GM18505 (cell line): ENCODE measurements around the gene SUMO4.

Source experiments
- ATAC-seq: cut with Tn5 transposase; IDR thresholded peaks from one replicate; pipeline ENCODE4 v1.9.1; 2021; ENCODE audit not compliant: unreplicated experiment
- POLR2A ChIP-seq: IDR thresholded peaks from 4 replicates; pipeline ENCODE4 v1.6.1; 2011; ENCODE audit warnings: borderline replicate concordance; ENCODE audit not compliant: insufficient read depth, insufficient read length; ENCODE audit errors: extremely low read depth

SUMO4 gene

GRCh38 chr6:149372062-149372461 lies 28.0 kb upstream of the SUMO4 start:
- ATAC-seq: no peak
- no peak for TF ChIP-seq POLR2A

- no peak for TF ChIP-seq POLR2A
- ATAC-seq: no peak
These were observed 26.6 kb upstream of the SUMO4 start for GRCh38 chr6:149373511-149373910.

GRCh38 chr6:149379977-149380376 lies 20.1 kb upstream of the SUMO4 start:
- no peak for TF ChIP-seq POLR2A
- ATAC-seq: no peak

GRCh38 chr6:149380523-149380922 lies 19.5 kb upstream of the SUMO4 start:
- ATAC-seq: no peak
- TF ChIP-seq POLR2A: no peak

GRCh38 chr6:149383371-149383770 lies 16.7 kb upstream of the SUMO4 start:
- ATAC-seq: no peak
- no peak for TF ChIP-seq POLR2A

GRCh38 chr6:149384464-149384863 lies 15.6 kb upstream of the SUMO4 start:
- TF ChIP-seq POLR2A: no peak
- ATAC-seq: no peak

GRCh38 chr6:149385998-149386646 lies 13.9 kb upstream of the SUMO4 start:
- ATAC-seq: no peak
- TF ChIP-seq POLR2A: no peak

GRCh38 chr6:149387779-149388512 lies 12.1 kb upstream of the SUMO4 start:
- ATAC-seq: no peak
- no peak for TF ChIP-seq POLR2A

- ATAC-seq: no peak
- no peak for TF ChIP-seq POLR2A
These were observed 10.4 kb upstream of the SUMO4 start for GRCh38 chr6:149389509-149390297.

- ATAC-seq: no peak
- TF ChIP-seq POLR2A: no peak
These were observed 8.0 kb upstream of the SUMO4 start for GRCh38 chr6:149392093-149392492.

GRCh38 chr6:149392535-149392934 lies 7.5 kb upstream of the SUMO4 start:
- no peak for ATAC-seq

GRCh38 chr6:149393002-149393679 lies 6.9 kb upstream of the SUMO4 start:
- no peak for TF ChIP-seq POLR2A
- ATAC-seq: no peak

More at GRCh38 chr6:149392535-149392934, 7.5 kb upstream of the SUMO4 start:
- TF ChIP-seq POLR2A: no peak

- TF ChIP-seq POLR2A: no peak
- no peak for ATAC-seq
These were observed 4.9 kb upstream of the SUMO4 start for GRCh38 chr6:149395185-149395584.
